HG02759 (cell line): ENCODE data around the gene FYTTD1.

ENCODE experiments used
- ATAC-seq: cut with Tn5 transposase; IDR thresholded peaks from one replicate; pipeline ENCODE4 v1.9.1; 2021; ENCODE audit warnings: mild to moderate bottlenecking, moderate library complexity; ENCODE audit not compliant: unreplicated experiment

FYTTD1 gene

GRCh38 chr3:197736491-197737318 lies 13.0 kb upstream of the FYTTD1 start, which contains the start of gene RUBCN:
RUBCN (minus strand) TSS chr3:197736904; CDS start chr3:197736719, 185 bp downstream.
- peak; percentile 86 for ATAC-seq

GRCh38 chr3:197737319-197737649 lies 12.4 kb upstream of the FYTTD1 start:
- ATAC-seq, result no peak

GRCh38 chr3:197737749-197738462 lies 11.8 kb upstream of the FYTTD1 start:
- ATAC-seq, result no peak

- no peak for ATAC-seq
These were observed 6.9 kb upstream of the FYTTD1 start for GRCh38 chr3:197742787-197743186.

GRCh38 chr3:197746209-197746608 lies 3.5 kb upstream of the FYTTD1 start:
- no peak for ATAC-seq

- no peak for ATAC-seq
These were observed 2.9 kb upstream of the FYTTD1 start for GRCh38 chr3:197746801-197747237.

- no peak for ATAC-seq
These were observed 927 bp upstream of the FYTTD1 start for GRCh38 chr3:197748597-197749314.

GRCh38 chr3:197749315-197749600 lies 425 bp upstream of the FYTTD1 start:
- ATAC-seq, result peak; percentile 34

GRCh38 chr3:197750396-197750831 lies 731 bp downstream of the FYTTD1 start:
- peak; percentile 41 for ATAC-seq

- no peak for ATAC-seq
These were observed 1.4 kb downstream of the FYTTD1 start for GRCh38 chr3:197750858-197751737.

GRCh38 chr3:197752107-197752506 lies 2.4 kb downstream of the FYTTD1 start:
- ATAC-seq, result no peak

- no peak for ATAC-seq
These were observed 3.6 kb downstream of the FYTTD1 start for GRCh38 chr3:197753263-197753662.

- ATAC-seq, result no peak
These were observed 7.0 kb downstream of the FYTTD1 start for GRCh38 chr3:197756704-197757103.

- ATAC-seq, result no peak
These were observed 8.8 kb downstream of the FYTTD1 start for GRCh38 chr3:197758512-197758911.

GRCh38 chr3:197761784-197762183 lies 12.1 kb downstream of the FYTTD1 start:
- no peak for ATAC-seq

GRCh38 chr3:197775317-197775716 lies 25.6 kb downstream of the FYTTD1 start:
- ATAC-seq, result no peak

- peak; percentile 69 for ATAC-seq
These were observed 32.5 kb downstream of the FYTTD1 start for GRCh38 chr3:197782230-197782629.

- ATAC-seq, result no peak
These were observed 34.4 kb downstream of the FYTTD1 start for GRCh38 chr3:197784019-197784585.

- no peak for ATAC-seq
These were observed 37.7 kb downstream of the FYTTD1 start for GRCh38 chr3:197787412-197787811.

GRCh38 chr3:197789309-197789708 lies 39.6 kb downstream of the FYTTD1 start:
- no peak for ATAC-seq
